Measurements from ENCODE around the gene APP.

GRCh38 chr21:25831300-25831960 lies 339.1 kb downstream of the APP start:
- TF ChIP-seq SP3 (tag by site-specific recombination; IDR thresholded peaks at IDR 0.05): no peak
- TF ChIP-seq, protein P1, sequence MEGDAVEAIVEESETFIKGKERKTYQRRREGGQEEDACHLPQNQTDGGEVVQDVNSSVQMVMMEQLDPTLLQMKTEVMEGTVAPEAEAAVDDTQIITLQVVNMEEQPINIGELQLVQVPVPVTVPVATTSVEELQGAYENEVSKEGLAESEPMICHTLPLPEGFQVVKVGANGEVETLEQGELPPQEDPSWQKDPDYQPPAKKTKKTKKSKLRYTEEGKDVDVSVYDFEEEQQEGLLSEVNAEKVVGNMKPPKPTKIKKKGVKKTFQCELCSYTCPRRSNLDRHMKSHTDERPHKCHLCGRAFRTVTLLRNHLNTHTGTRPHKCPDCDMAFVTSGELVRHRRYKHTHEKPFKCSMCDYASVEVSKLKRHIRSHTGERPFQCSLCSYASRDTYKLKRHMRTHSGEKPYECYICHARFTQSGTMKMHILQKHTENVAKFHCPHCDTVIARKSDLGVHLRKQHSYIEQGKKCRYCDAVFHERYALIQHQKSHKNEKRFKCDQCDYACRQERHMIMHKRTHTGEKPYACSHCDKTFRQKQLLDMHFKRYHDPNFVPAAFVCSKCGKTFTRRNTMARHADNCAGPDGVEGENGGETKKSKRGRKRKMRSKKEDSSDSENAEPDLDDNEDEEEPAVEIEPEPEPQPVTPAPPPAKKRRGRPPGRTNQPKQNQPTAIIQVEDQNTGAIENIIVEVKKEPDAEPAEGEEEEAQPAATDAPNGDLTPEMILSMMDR (tag by site-specific recombination; IDR thresholded peaks at IDR 0.05): no peak
- TF ChIP-seq, protein P2, sequence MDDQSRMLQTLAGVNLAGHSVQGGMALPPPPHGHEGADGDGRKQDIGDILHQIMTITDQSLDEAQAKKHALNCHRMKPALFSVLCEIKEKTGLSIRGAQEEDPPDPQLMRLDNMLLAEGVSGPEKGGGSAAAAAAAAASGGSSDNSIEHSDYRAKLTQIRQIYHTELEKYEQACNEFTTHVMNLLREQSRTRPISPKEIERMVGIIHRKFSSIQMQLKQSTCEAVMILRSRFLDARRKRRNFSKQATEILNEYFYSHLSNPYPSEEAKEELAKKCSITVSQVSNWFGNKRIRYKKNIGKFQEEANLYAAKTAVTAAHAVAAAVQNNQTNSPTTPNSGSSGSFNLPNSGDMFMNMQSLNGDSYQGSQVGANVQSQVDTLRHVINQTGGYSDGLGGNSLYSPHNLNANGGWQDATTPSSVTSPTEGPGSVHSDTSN (CRISPR knock-in tag; IDR thresholded peaks at IDR 0.05): no peak
- no peak for TF ChIP-seq ZNF433 (tag by site-specific recombination; IDR thresholded peaks at IDR 0.05; ENCODE audit: low read depth)
- TF ChIP-seq, protein P3, sequence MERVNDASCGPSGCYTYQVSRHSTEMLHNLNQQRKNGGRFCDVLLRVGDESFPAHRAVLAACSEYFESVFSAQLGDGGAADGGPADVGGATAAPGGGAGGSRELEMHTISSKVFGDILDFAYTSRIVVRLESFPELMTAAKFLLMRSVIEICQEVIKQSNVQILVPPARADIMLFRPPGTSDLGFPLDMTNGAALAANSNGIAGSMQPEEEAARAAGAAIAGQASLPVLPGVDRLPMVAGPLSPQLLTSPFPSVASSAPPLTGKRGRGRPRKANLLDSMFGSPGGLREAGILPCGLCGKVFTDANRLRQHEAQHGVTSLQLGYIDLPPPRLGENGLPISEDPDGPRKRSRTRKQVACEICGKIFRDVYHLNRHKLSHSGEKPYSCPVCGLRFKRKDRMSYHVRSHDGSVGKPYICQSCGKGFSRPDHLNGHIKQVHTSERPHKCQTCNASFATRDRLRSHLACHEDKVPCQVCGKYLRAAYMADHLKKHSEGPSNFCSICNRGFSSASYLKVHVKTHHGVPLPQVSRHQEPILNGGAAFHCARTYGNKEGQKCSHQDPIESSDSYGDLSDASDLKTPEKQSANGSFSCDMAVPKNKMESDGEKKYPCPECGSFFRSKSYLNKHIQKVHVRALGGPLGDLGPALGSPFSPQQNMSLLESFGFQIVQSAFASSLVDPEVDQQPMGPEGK (tag by site-specific recombination; IDR thresholded peaks at IDR 0.05): no peak
- TF ChIP-seq ZBTB20 (tag by site-specific recombination; IDR thresholded peaks at IDR 0.05): no peak
- TF ChIP-seq GFI1B (tag by site-specific recombination; IDR thresholded peaks at IDR 0.05): no peak
- TF ChIP-seq HOXC10 (CRISPR knock-in tag; IDR thresholded peaks at IDR 0.05): no peak
- TF ChIP-seq ZNF747 (tag by site-specific recombination; IDR thresholded peaks at IDR 0.05): no peak
- TF ChIP-seq, protein P4, sequence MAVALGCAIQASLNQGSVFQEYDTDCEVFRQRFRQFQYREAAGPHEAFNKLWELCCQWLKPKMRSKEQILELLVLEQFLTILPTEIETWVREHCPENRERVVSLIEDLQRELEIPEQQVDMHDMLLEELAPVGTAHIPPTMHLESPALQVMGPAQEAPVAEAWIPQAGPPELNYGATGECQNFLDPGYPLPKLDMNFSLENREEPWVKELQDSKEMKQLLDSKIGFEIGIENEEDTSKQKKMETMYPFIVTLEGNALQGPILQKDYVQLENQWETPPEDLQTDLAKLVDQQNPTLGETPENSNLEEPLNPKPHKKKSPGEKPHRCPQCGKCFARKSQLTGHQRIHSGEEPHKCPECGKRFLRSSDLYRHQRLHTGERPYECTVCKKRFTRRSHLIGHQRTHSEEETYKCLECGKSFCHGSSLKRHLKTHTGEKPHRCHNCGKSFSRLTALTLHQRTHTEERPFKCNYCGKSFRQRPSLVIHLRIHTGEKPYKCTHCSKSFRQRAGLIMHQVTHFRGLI (tag by site-specific recombination; IDR thresholded peaks at IDR 0.05): no peak
- no peak for TF ChIP-seq REST (tag by site-specific recombination; IDR thresholded peaks at IDR 0.05)
- no peak for TF ChIP-seq ZEB2 (tag by site-specific recombination; IDR thresholded peaks at IDR 0.05)
- TF ChIP-seq ZNF214 (tag by site-specific recombination; IDR thresholded peaks at IDR 0.05; ENCODE audit: borderline replicate concordance): no peak
- no peak for TF ChIP-seq ZFP3 (tag by site-specific recombination; IDR thresholded peaks at IDR 0.05; ENCODE audit: low read depth)

Measured in HEK293 (cell line).